ENCODE results near the gene SPRR2G.
"Not testable (repeated sequence)": the region's sequence is repeated elsewhere in the genome, so short reads cannot be mapped to it uniquely, and the experiment has no call there.

Gene SPRR2G

GRCh38 chr1:153150846-153151245 is at the start of gene SPRR2G:
SPRR2G (minus strand) TSS chr1:153150890; CDS start chr1:153150110, 780 bp downstream.
- H3K4me3 ChIP-seq (ENCODE audit: low read depth, low read length) = no peak within 1 kb of the TSS
- no peak for TF ChIP-seq CTCF (IDR thresholded peaks at IDR 0.05; ENCODE audit: low read depth, low read length)
- in situ Hi-C loops (cut with HindIII; ENCODE audit: low sequenced_read_pairs) = no loop called here
- no peak for DNase-seq (ENCODE audit: low read depth, low spot score)

- no peak for DNase-seq (ENCODE audit: low read depth, low spot score)
- H3K4me3 ChIP-seq (ENCODE audit: low read depth, low read length) = no peak overlapping the region
- in situ Hi-C loops (cut with HindIII; ENCODE audit: low sequenced_read_pairs) = no loop called here
- TF ChIP-seq CTCF (IDR thresholded peaks at IDR 0.05; ENCODE audit: low read depth, low read length) = no peak
These were observed 44.5 kb upstream of the SPRR2G start for GRCh38 chr1:153195216-153195615.

- in situ Hi-C loops (cut with HindIII; ENCODE audit: low sequenced_read_pairs) = no loop called here
- no peak for DNase-seq (ENCODE audit: low read depth, low spot score)
- no peak for TF ChIP-seq CTCF (IDR thresholded peaks at IDR 0.05; ENCODE audit: low read depth, low read length)
- no peak overlapping the region for H3K4me3 ChIP-seq (ENCODE audit: low read depth, low read length)
These were observed 43.8 kb upstream of the SPRR2G start for GRCh38 chr1:153194331-153195050.

GRCh38 chr1:153192697-153193096 is 42.0 kb upstream of the SPRR2G start:
- in situ Hi-C loops (cut with HindIII; ENCODE audit: low sequenced_read_pairs) = no loop called here
- peak; percentile 6 for TF ChIP-seq CTCF (IDR thresholded peaks at IDR 0.05; ENCODE audit: low read depth, low read length)
- no peak for DNase-seq (ENCODE audit: low read depth, low spot score)
- H3K4me3 ChIP-seq (ENCODE audit: low read depth, low read length) = no peak overlapping the region

- in situ Hi-C loops (cut with HindIII; ENCODE audit: low sequenced_read_pairs) = no loop called here
- no peak overlapping the region for H3K4me3 ChIP-seq (ENCODE audit: low read depth, low read length)
- no peak for TF ChIP-seq CTCF (IDR thresholded peaks at IDR 0.05; ENCODE audit: low read depth, low read length)
- DNase-seq (ENCODE audit: low read depth, low spot score) = no peak
These were observed 39.7 kb upstream of the SPRR2G start for GRCh38 chr1:153190373-153190772.

- H3K4me3 ChIP-seq (ENCODE audit: low read depth, low read length); DNase-seq (ENCODE audit: low read depth, low spot score); in situ Hi-C loops (cut with HindIII; ENCODE audit: low sequenced_read_pairs): not testable (repeated sequence)
These were observed 37.6 kb upstream of the SPRR2G start for GRCh38 chr1:153188301-153188700.

- in situ Hi-C loops (cut with HindIII; ENCODE audit: low sequenced_read_pairs) = no loop called here
- no peak for TF ChIP-seq CTCF (IDR thresholded peaks at IDR 0.05; ENCODE audit: low read depth, low read length)
- H3K4me3 ChIP-seq (ENCODE audit: low read depth, low read length) = no peak overlapping the region
- DNase-seq (ENCODE audit: low read depth, low spot score) = no peak
These were observed 29.9 kb upstream of the SPRR2G start for GRCh38 chr1:153180556-153180955.
